MG63 (cell line): ENCODE measurements around the gene TSHZ2. TPM values are rescaled to one million over a fixed set of nuclear protein-coding genes. Genes with fewer than 3 reads are reported as not detected.
"Not testable (repeated sequence)": the region's sequence is repeated elsewhere in the genome, so short reads cannot be mapped to it uniquely, and the experiment has no call there.

ENCODE experiments used
- DNase-seq: peaks from one replicate; pipeline ENCODE4 v3.0.0-alpha.2; 2020
- H3K27me3 ChIP-seq: fragments of 250-450 bp; sonication (Bioruptor Pico); 2 replicates; pipeline ENCODE4 v1.5.1; 2020; ENCODE audit warnings: mild to moderate bottlenecking, moderate library complexity
- H3K36me3 ChIP-seq: fragments of 250-450 bp; sonication (Bioruptor Pico); 2 replicates; pipeline ENCODE4 v1.5.1; 2020; ENCODE audit warnings: mild to moderate bottlenecking, moderate library complexity
- H3K4me3 ChIP-seq: fragments of 250-450 bp; sonication (Bioruptor Pico); 2 replicates; pipeline ENCODE4 v1.5.1; 2020; ENCODE audit warnings: mild to moderate bottlenecking, moderate library complexity
- H3K9me3 ChIP-seq: fragments of 250-450 bp; sonication (Bioruptor Pico); 2 replicates; pipeline ENCODE4 v1.5.1; 2020; ENCODE audit warnings: mild to moderate bottlenecking, moderate library complexity
- total RNA-seq: library from RNA; depleted of rRNA; stranded (reverse); fragments of >200 nt; shearing (Covaris generic); gene quantifications from 2 replicates; pipeline ENCODE4 v1.2.3, GENCODE V29; 2014; ENCODE audit warnings: low replicate concordance

Gene TSHZ2
- total RNA-seq, 1 experiment from 2014 or later, result not detected

DNA sequence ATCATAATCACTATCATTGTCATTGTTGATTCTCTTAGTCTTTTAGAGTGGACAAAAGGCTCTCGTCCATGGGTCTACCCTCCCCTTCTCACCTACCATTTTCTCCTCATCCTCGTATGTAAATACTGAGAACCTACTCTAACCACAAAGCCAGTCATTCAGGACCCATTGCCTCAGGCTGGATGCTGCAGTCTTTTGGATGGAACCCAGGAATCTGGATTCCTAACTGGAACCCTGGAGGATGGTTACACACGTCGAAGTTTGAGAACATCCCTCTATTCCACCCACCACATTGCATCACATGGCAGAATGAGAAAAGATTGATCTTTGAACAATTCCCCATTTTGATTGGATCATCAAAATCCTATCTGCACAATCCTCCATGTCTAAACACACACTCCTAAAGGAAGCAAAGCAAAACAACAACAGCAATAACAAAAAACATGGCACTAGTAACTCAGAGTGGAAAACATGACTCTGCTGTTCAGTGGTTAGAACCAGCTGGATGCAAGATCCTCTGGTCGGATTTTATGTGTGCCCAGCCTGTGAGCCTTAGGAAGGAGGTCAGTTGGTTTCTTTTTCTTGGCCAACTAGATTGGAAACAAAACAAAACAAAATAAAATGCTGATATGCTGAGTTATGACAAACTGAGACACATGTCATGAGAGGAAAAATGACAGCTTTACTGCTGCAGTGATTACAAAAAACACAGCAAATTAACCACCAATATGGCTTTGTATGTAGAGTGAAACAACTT is 38.0 kb downstream of the TSHZ2 start:
- Histone ChIP-seq H3K27me3 (no peaks in the 10 kb centered on the region; the same call in 1 of the 2 replicates), H3K9me3 (peaks cover 5% of the 10 kb centered on the region; the same call in 1 of the 2 replicates), H3K4me3 (no peak overlapping the region), H3K36me3 (no peaks in the 10 kb centered on the region)
- DNase-seq, result no peak

DNA sequence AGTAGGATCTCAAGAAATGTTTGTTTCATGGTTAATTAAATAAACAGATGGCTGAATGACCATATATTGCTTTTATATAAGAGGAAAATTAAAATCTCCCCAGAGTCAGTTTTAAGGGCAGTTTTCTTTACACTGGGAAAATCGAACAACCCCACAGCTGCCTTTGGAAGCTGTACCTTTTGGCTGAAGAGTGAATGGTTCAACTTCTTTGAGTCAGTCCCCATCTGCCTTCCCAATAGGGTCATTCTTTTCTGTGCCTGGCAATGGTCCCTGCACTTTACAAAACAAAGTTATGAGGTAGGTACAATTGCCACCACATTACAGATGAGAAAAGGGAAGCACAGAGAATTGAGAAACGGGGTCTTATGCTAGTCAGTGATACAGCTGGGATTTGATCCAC is 39.5 kb downstream of the TSHZ2 start:
- Histone ChIP-seq H3K36me3 (no peaks in the 10 kb centered on the region), H3K4me3 (no peak overlapping the region), H3K27me3 (no peaks in the 10 kb centered on the region; the same call in 1 of the 2 replicates), H3K9me3 (peaks cover 5% of the 10 kb centered on the region; the same call in 1 of the 2 replicates)
- DNase-seq, result no peak

DNA sequence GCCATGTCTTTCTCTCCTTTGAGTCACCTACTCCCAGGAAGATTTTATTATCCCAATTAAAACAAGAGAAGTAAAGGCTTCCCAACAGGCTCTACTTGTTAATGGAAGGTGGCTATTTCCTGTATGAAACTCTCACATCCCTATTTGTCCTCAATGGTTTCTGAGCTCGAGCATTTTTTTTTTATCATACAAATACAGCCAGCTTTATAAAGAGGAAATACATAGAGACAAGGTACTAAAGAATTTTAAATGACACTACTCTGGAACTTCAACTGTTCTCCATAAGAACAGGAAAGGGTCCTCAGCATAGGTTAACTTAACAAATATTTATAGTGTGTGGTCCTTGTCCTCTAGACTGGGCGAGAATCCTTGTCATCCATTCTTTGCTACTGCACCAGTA is 41.0 kb downstream of the TSHZ2 start:
- H3K9me3 ChIP-seq, result peaks cover 5% of the 10 kb centered on the region; the same call in 1 of the 2 replicates
- H3K36me3 ChIP-seq, result no peaks in the 10 kb centered on the region
- no peak for DNase-seq
- no peak overlapping the region for H3K4me3 ChIP-seq
- no peaks in the 10 kb centered on the region; the same call in 1 of the 2 replicates for H3K27me3 ChIP-seq

DNA sequence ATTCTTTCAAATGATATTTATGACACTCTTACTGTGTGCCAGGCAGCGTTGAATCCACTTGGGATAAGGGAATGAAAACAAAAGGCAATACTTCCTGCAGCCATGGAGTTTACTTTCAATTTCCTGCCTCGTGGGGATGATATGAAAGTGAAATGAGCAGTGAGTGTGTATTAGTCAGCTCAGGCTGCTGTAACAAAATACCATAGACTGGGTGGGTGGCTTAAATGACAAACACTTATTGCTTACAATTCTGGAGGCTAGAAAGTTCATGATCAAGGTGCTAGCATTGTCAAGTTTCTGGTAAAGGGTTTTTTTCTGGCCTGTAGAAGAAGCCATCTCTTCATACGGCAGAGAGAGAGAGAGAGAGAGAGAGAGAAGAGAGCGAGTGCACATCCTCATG is 41.7 kb downstream of the TSHZ2 start:
- H3K9me3 ChIP-seq, result peaks cover 5% of the 10 kb centered on the region; the same call in 1 of the 2 replicates
- no peak overlapping the region for H3K4me3 ChIP-seq
- no peaks in the 10 kb centered on the region; the same call in 1 of the 2 replicates for H3K27me3 ChIP-seq
- no peak for DNase-seq
- no peaks in the 10 kb centered on the region for H3K36me3 ChIP-seq

DNA sequence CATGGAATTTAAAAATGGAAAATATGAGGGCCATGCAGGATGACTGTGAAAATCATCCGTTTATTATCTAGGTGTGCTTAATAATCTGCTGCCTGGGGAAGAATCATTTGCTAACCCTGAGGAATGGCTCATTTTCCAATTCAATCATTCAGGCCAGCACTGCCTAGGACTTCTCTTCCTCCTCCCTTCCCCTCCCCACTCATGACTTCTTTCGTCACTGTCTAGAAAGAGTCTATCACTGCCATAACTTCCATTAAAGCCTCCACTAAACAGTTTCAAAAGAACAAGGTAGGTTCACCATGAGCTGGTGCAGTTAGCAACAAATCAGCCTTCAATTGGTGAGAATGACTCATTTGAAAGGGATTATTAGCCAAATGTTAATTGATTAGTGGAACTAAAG is 43.9 kb downstream of the TSHZ2 start:
- no peak for DNase-seq
- peaks cover 5% of the 10 kb centered on the region; the same call in 1 of the 2 replicates for H3K9me3 ChIP-seq
- no peaks in the 10 kb centered on the region for H3K36me3 ChIP-seq
- no peak overlapping the region for H3K4me3 ChIP-seq
- H3K27me3 ChIP-seq, result no peaks in the 10 kb centered on the region; the same call in 1 of the 2 replicates

DNA sequence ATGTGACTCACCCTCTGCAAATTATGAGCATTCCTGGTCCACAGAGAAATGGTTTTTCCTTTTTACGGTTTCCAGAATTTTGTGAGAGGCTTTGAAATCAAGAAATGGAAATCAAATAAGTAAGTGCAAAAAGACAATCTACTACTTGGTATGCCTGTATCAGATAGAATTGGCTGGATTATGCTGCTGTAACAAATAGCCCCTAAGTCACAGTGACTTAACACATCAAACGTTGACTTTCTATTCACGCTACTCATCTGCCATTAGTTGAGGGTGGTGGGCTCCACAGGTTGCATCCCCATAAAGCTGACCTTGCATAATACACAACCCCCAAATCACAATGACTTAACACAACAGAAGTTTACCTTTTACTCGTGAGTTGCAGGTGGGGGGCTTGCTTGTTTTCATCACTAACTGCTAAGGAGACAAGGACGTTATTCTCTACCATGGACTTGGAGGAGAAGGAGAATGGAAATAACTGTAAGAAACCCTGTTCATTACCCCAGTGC is 44.4 kb downstream of the TSHZ2 start:
- Histone ChIP-seq H3K36me3 (no peaks in the 10 kb centered on the region), H3K4me3 (no peak overlapping the region), H3K27me3 (no peaks in the 10 kb centered on the region), H3K9me3 (peaks cover 5% of the 10 kb centered on the region; the same call in 1 of the 2 replicates)
- no peak for DNase-seq

DNA sequence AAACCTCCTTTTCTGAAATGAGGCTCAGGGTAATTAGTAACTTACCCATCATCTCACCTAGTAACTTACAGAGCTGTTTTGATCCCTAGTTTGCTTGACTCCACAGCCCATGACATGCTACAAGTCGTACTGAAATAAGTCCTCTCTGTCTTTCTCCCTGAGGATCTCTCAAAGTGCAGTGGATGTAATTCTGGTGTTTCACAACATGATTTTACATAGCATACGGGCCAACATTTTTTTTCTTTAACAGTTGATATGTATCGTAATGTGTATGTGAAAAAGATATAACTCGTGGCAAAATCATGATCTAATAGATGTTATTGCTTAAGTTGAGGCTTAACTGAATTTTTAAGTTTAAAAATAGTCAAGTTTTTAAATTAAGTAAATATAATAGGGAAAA is 45.0 kb downstream of the TSHZ2 start:
- Histone ChIP-seq H3K4me3 (no peak overlapping the region), H3K9me3 (peaks cover 5% of the 10 kb centered on the region; the same call in 1 of the 2 replicates), H3K27me3 (no peaks in the 10 kb centered on the region), H3K36me3 (no peaks in the 10 kb centered on the region)
- DNase-seq, result no peak

DNA sequence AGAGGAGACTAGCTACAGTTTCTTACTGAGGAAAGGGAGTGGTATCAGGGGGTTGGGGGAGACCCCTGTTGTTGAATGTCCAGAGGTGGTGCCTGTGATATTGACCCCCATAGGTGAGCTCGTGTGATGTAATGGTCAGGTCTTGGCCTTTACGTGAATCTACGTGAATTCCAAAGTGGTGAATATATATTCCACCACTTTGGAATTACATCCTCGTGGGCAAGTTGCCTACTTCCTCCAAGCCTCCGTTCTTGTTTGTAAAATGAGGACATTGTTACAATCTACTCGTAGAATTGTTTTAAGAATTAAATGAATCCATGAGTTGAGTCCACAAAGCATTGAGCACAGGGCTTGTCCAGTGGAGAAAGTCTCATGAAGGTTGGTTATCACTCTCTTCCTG is 47.3 kb downstream of the TSHZ2 start:
- H3K4me3 ChIP-seq, result no peak overlapping the region
- no peak for DNase-seq
- H3K36me3 ChIP-seq, result no peaks in the 10 kb centered on the region
- H3K9me3 ChIP-seq, result no peaks in the 10 kb centered on the region; the same call in 1 of the 2 replicates
- H3K27me3 ChIP-seq, result no peaks in the 10 kb centered on the region

DNA sequence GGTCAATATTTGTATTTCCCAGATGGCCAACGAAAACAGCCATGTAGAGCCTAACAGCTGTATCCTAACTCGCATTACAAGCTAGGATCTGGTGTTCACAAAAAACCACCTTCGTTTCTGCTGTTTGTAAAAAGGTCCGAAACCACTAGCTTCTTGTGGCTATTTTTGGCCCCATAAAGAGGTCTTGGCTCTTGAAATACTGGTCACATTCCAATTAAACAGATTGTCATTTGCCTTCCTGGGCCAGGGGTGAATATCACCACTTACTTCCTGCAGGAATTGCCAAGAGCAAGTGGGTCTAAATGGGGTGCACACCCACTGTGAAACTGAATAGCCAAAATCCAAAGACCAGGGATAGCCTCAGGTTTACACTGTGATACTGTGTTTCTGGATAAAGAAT is 48.2 kb downstream of the TSHZ2 start:
- no peak for DNase-seq
- no peaks in the 10 kb centered on the region for H3K9me3 ChIP-seq

DNA sequence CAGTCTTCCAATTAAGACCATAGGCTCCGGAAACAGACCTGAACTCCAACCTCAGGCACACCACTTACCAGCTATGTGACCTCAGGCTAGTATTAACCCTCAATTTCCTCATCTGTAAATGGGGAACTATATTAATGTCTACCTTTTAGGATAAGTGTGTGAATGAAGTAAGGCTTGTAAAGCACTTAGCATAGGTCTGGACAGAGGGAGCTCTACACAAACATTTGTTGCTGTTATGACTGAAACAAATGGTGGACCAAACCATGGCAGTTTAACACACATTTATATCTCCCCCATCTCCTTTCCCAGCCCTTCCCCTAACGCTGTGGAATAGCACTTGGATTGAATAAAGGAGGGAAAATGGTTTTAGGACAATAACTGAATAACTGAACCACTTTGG is 48.7 kb downstream of the TSHZ2 start:
- Histone ChIP-seq H3K4me3 (no peak overlapping the region), H3K9me3 (no peaks in the 10 kb centered on the region), H3K36me3 (no peaks in the 10 kb centered on the region), H3K27me3 (no peaks in the 10 kb centered on the region)
- no peak for DNase-seq

More for the DNA sequence above, 48.2 kb downstream of the TSHZ2 start:
- Histone ChIP-seq H3K36me3 (no peaks in the 10 kb centered on the region), H3K4me3 (no peak overlapping the region), H3K27me3 (no peaks in the 10 kb centered on the region)

DNA sequence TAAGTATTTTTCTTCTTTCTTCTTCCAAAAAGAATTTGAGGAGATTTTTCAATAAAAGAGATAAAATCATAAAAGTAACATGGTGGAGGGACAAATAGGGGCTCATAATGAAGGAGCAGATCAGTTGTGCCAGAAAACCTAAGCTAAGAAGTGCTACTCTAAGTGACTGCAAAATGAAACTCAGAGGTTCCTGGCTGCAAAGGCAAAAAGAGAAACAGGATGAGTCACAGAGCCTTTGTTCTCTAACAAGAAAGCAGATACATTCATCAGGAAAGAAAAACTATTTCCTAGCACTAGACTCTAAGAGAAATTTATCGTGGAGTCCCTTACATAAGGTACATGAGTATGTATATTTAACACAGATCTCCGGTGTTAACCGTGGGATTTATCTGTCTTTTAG is 49.8 kb downstream of the TSHZ2 start:
- no peaks in the 10 kb centered on the region for H3K36me3 ChIP-seq
- no peaks in the 10 kb centered on the region for H3K27me3 ChIP-seq
- no peak for DNase-seq
- H3K4me3 ChIP-seq, result no peak overlapping the region
- no peaks in the 10 kb centered on the region for H3K9me3 ChIP-seq

DNA sequence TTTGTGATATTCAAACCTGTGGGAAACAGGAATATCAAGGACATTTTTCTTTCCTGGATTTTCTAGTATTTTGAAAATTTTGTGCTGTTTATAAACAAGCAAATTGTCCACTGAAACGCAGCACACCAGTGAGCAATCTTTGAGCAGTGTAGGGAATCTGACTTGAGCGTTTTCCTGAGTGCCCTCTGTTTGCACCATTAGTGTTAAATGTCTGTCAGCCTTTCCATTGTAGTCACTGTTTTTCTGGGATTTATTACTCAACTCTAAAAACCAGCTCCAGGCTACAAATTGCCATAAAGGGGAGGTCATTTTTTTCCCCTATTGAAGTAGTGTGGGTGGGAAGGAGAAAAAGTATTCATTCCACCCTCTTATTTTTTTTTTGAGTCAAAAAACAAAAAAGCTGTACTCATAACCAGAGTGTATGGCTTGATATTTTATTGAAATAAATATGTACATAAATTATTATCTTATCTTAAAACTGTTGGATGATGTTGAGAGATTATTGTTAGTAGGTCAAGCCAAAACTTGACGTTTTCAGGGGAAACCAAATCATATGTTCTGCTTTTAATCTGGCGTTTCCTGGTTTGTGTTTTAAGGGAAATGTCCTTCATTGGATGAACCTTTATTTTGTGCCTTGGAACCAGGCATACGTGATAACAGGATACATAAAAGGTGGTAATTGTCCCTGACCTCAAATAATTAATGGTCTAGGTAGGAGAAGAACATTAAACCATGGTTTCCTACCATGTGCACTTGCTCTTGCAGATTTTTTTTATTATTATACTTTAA is 51.8 kb downstream of the TSHZ2 start:
- no peak for DNase-seq
- Histone ChIP-seq H3K27me3 (0 out of 2 replicates have a peak, but pooled peaks cover 3% of the 10 kb centered on the region), H3K4me3 (no peak overlapping the region), H3K9me3 (no peaks in the 10 kb centered on the region), H3K36me3 (no peaks in the 10 kb centered on the region)

DNA sequence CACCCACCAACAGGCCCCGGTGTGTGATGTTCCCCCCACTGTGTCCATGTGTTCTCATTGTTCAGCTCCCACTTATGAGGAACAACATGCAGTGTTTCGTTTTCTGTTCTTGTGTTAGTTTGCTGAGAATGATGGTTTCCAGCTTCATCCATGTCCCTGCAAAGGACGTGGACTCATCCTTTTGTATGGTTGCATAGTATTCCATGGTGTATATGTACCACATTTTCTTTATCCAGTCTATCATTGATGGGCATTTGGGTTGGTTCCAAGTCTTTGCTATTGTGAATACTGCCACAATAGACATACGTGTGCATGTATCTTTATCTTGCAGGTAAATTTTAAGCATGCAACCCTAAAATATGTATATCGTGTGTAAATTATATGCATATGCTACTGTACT is 52.5 kb downstream of the TSHZ2 start:
- H3K27me3 ChIP-seq, H3K9me3 ChIP-seq, DNase-seq, H3K36me3 ChIP-seq, H3K4me3 ChIP-seq: not testable (repeated sequence)

DNA sequence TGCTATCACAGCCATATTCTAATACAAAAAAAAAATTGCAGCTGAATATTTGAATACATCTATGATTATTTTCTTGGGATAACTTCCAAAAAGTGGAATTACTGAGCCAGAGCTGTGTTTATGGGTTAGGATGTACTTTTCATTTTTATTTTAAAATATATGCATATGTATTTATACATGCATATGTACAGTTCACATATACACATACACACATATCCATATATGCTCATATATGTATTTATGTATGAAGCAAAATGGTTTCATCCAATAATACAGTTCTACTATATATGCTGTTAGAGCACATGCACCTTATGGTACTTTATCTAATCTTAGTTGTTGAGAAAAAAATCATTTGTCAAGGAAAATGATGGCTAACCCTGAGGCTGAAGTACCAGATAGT is 54.9 kb downstream of the TSHZ2 start:
- Histone ChIP-seq H3K27me3 (0 out of 2 replicates have a peak, but pooled peaks cover 3% of the 10 kb centered on the region), H3K9me3 (no peaks in the 10 kb centered on the region), H3K4me3 (no peak overlapping the region), H3K36me3 (no peaks in the 10 kb centered on the region)
- no peak for DNase-seq

DNA sequence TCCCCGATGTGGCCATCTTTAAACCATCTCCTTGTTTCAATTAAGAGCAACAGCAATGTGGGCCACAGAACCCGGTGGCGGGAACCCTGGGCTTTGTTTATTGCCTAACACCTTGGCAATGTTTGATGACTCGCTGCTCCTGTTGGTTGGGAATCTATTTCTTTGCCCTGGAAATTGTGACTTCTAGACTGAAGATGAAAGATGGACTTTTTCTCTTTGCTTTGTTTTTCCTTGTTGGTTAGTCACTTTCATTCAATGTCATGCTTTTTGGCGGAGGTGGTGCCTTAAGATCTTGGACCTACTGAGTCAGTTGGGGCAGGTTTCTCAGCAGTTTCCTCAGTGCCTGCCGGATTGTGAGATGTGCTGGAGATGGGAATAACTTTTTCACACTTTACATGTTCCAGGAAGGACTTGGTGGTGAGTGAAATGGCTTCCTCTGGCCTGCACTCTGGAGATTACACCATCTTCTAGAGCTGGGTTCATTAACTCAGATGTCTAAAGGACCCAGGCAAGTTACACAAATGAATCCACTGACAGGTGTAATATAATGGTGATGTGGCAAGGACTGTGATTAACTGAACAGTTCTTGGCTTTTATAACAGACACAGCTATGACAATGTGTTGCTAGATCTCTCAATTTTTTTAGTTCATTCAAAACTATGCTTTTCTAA is 56.3 kb downstream of the TSHZ2 start:
- H3K27me3 ChIP-seq, result 0 out of 2 replicates have a peak, but pooled peaks cover 3% of the 10 kb centered on the region
- H3K4me3 ChIP-seq, result no peak overlapping the region
- no peak for DNase-seq
- no peaks in the 10 kb centered on the region for H3K36me3 ChIP-seq
- H3K9me3 ChIP-seq, result no peaks in the 10 kb centered on the region

DNA sequence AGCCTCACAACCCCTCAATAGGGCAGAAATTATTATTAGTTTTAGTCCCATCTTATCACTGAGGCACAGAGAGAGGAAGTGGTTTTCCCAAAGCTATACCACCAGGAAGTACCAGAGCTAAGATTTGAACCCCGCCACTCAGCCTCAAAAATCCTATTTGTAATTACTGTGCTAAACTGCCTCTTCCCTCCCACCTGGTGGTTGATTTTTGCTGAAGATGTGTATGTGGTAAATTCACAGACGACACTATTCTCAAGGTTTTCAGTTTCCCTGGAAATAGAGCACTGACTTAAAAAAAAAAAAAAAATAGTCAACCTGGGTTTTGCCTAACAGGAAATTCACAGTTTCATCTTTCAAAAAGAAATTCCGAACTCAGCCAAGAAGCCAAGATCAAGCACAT is 57.9 kb downstream of the TSHZ2 start:
- Histone ChIP-seq H3K27me3 (0 out of 2 replicates have a peak, but pooled peaks cover 3% of the 10 kb centered on the region), H3K9me3 (no peaks in the 10 kb centered on the region), H3K4me3 (no peak overlapping the region), H3K36me3 (no peaks in the 10 kb centered on the region)
- DNase-seq, result no peak

DNA sequence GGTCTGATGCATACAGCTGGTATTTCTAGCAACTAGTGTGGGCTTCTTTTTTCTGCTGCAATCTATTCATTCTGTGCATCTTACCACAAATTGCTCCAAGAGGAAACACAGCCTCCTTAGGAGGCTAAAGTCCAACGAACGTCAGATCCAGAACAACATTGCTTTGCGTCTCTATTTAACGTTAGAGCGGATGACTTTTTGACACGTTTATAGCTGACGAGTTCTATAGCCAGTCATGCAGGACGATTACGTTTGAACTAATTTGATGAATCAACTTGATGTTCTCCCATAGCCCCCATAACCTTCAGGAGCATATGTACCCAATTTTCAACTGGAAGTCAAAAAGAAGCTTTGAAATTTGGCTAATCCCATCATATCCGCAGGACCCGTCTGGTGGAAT is 59.9 kb downstream of the TSHZ2 start:
- 0 out of 2 replicates have a peak, but pooled peaks cover 3% of the 10 kb centered on the region for H3K27me3 ChIP-seq
- no peaks in the 10 kb centered on the region for H3K36me3 ChIP-seq
- H3K9me3 ChIP-seq, result no peaks in the 10 kb centered on the region
- DNase-seq, result no peak
- no peak overlapping the region for H3K4me3 ChIP-seq
